HCT116 (cell line): ENCODE data around the gene CEMIP2. TPM values are rescaled to one million over a fixed set of nuclear protein-coding genes. Genes with fewer than 3 reads are reported as not detected.

Source experiments
- ATAC-seq: fragments of 200-7000 bp; cut with Tn5 transposase; 2 replicates; pipeline ENCODE4 v1.9.1; 2020; ENCODE audit warnings: mild to moderate bottlenecking, moderate library complexity
- BruUV-seq: library from RNA; stranded (reverse); fragments of 400-500 nt; replicated peaks from 2 replicates; lab custom pipeline; 2021; lab: Mats Ljungman, UMichigan
- CTCF ChIA-PET: fragments of 300-600 bp; sonication (Branson Sonifier 250); formaldehyde crosslinking; loops from one replicate; lab custom pipeline; 2021; ENCODE audit warnings: antibody characterized with exemption; lab: Charles Lee
- POLR2A ChIA-PET: fragments of 300-600, 350-600 bp; sonication (Branson Sonifier 250); formaldehyde crosslinking; loops from one replicate; lab custom pipeline; 2021; ENCODE audit warnings: antibody characterized with exemption; lab: Charles Lee
- RAD21 ChIA-PET, 2 experiments: fragments of 300-600 bp; sonication (Branson Sonifier 250); formaldehyde crosslinking; loops; one replicate each; lab custom pipeline; 2023; ENCODE audit warnings: low total read pairs in 2 of 2; ENCODE audit not compliant: uncharacterized antibody in 2 of 2, unreplicated experiment in 2 of 2, low non-redundant PET in 1 of 2; lab: Charles Lee
- DNase-seq: peaks from one replicate; pipeline ENCODE4 v3.0.0-alpha.2; 2010; ENCODE audit warnings: low read depth, low spot score
- H2AFZ ChIP-seq: fragments of 200-600 bp; shearing (Covaris generic), sonication (generic); 2 replicates; pipeline ENCODE4 v1.6.1; 2017; ENCODE audit warnings: low read depth, mixed run types, mixed read lengths, antibody characterized with exemption, low read length; ENCODE audit not compliant: poor library complexity, severe bottlenecking
- H3K27ac ChIP-seq: 2 replicates; pipeline ENCODE4 v1.5.1; 2012; ENCODE audit warnings: low read depth, low read length
- H3K27me3 ChIP-seq: fragments of 200-600 bp; sonication (generic); 2 replicates; pipeline ENCODE4 v1.6.1; 2016; ENCODE audit warnings: mixed run types, low read length, mixed read lengths; ENCODE audit not compliant: insufficient read depth
- H3K36me3 ChIP-seq, 2 experiments: fragments of 200-500 bp in 1 of 2; fragments of 200-600 bp in 1 of 2; sonication (Bioruptor generic) in 1 of 2; sonication (generic) in 1 of 2; 2 replicates each; pipeline versions ENCODE4 v1.5.1 to v1.6.1; 2014 to 2016; ENCODE audit warnings: low read length in 2 of 2, inconsistent platforms in 1 of 2, mixed read lengths in 1 of 2, mixed run types in 1 of 2; ENCODE audit not compliant: insufficient read depth in 2 of 2, control insufficient read depth in 1 of 2
- H3K4me1 ChIP-seq, 2 experiments: fragments of 200-600 bp in 1 of 2; sonication (generic) in 1 of 2; 2 replicates each; pipeline versions ENCODE4 v1.5.1 to v1.6.1; 2012 to 2017; ENCODE audit warnings: low read length in 2 of 2, inconsistent platforms in 1 of 2, mild to moderate bottlenecking in 1 of 2, mixed read lengths in 1 of 2, mixed run types in 1 of 2, moderate library complexity in 1 of 2; ENCODE audit not compliant: insufficient read depth in 2 of 2, control insufficient read depth in 1 of 2
- H3K4me2 ChIP-seq: fragments of 200-600 bp; sonication (generic); 2 replicates; pipeline ENCODE4 v1.6.1; 2017; ENCODE audit warnings: mixed run types, low read length, mixed read lengths
- H3K4me3 ChIP-seq, 2 experiments: fragments of 200-600 bp in 1 of 2; sonication (generic) in 1 of 2; replicated peaks in 1 of 2; 2 replicates each; pipeline ENCODE4 v1.5.1; 2011 to 2016; ENCODE audit warnings: low read length in 2 of 2, control low read depth in 1 of 2, low read depth in 1 of 2, mild to moderate bottlenecking in 1 of 2, mixed read lengths in 1 of 2, mixed run types in 1 of 2
- H3K79me2 ChIP-seq: fragments of 200-600 bp; sonication (generic); 2 replicates; pipeline ENCODE4 v1.6.1; 2017; ENCODE audit warnings: mild to moderate bottlenecking, mixed run types, low read length, moderate library complexity, mixed read lengths; ENCODE audit not compliant: insufficient read depth
- H3K9ac ChIP-seq: fragments of 200-600 bp; sonication (generic); 2 replicates; pipeline ENCODE4 v1.6.1; 2016; ENCODE audit warnings: low read length, mixed read lengths
- H3K9me2 ChIP-seq: fragments of 200-600 bp; sonication (generic), shearing (Covaris generic); 2 replicates; pipeline ENCODE4 v1.6.1; 2017; ENCODE audit warnings: mixed run types, mild to moderate bottlenecking, moderate library complexity; ENCODE audit not compliant: insufficient read depth
- H3K9me3 ChIP-seq, 2 experiments: fragments of 200-500 bp in 1 of 2; fragments of 200-600 bp in 1 of 2; sonication (Bioruptor generic) in 1 of 2; sonication (generic) in 1 of 2; 2 replicates each; pipeline ENCODE4 v1.6.1; 2014 to 2017; ENCODE audit warnings: low read length in 2 of 2, mixed read lengths in 2 of 2, inconsistent platforms in 1 of 2, low read depth in 1 of 2, mild to moderate bottlenecking in 1 of 2, mixed run types in 1 of 2, moderate library complexity in 1 of 2; ENCODE audit not compliant: control insufficient read depth in 1 of 2, insufficient read depth in 1 of 2
- H4K20me1 ChIP-seq: fragments of 200-600 bp; sonication (generic), shearing (Covaris generic); 2 replicates; pipeline ENCODE4 v1.6.1; 2017; ENCODE audit warnings: mixed run types, mild to moderate bottlenecking, moderate library complexity; ENCODE audit not compliant: insufficient read depth
- ATF3 ChIP-seq: IDR thresholded peaks from 2 replicates; pipeline ENCODE4 v1.6.1; 2012
- CBX3 ChIP-seq: IDR thresholded peaks from 2 replicates; pipeline ENCODE4 v1.6.1; 2012; ENCODE audit warnings: low read depth
- CEBPB ChIP-seq: IDR thresholded peaks from 2 replicates; pipeline ENCODE4 v1.6.1; 2012; ENCODE audit warnings: low read depth
- EGR1 ChIP-seq: IDR thresholded peaks from 2 replicates; pipeline ENCODE4 v1.6.1; 2012; ENCODE audit warnings: low read depth
- ELF1 ChIP-seq: IDR thresholded peaks from 2 replicates; pipeline ENCODE4 v1.6.1; 2012; ENCODE audit warnings: low read depth, borderline replicate concordance
- EZH2 ChIP-seq: fragments of 200-600 bp; sonication (generic); IDR thresholded peaks from 2 replicates; pipeline ENCODE4 v1.6.1; 2017; ENCODE audit warnings: antibody characterized with exemption, mixed run types
- EZH2phosphoT487 ChIP-seq: fragments of 200-600 bp; IDR thresholded peaks from 2 replicates; pipeline ENCODE4 v1.6.1; 2018; ENCODE audit warnings: antibody characterized with exemption, borderline replicate concordance
- FOSL1 ChIP-seq: IDR thresholded peaks from 2 replicates; pipeline ENCODE4 v1.6.1; 2012; ENCODE audit warnings: low read depth
- POLR2AphosphoS5 ChIP-seq: IDR thresholded peaks from 2 replicates; pipeline ENCODE4 v1.6.1; 2011; ENCODE audit warnings: mild to moderate bottlenecking, low read depth, low read length, moderate library complexity
- RAD21 ChIP-seq: IDR thresholded peaks from 2 replicates; pipeline ENCODE4 v1.6.1; 2012; ENCODE audit warnings: low read depth, mild to moderate bottlenecking
- SIN3A ChIP-seq: IDR thresholded peaks from 2 replicates; pipeline ENCODE4 v1.6.1; 2012; ENCODE audit warnings: low read depth
- SP1 ChIP-seq: IDR thresholded peaks from 2 replicates; pipeline ENCODE4 v1.6.1; 2012; ENCODE audit warnings: low read depth
- TCF7L2 ChIP-seq: IDR thresholded peaks from 2 replicates; pipeline ENCODE4 v1.7.0; 2011; ENCODE audit warnings: borderline replicate concordance, inconsistent platforms; ENCODE audit not compliant: insufficient read depth, insufficient read length; ENCODE audit errors: extremely low read depth
- YY1 ChIP-seq: IDR thresholded peaks from 2 replicates; pipeline ENCODE4 v1.6.1; 2011; ENCODE audit warnings: low read length, low read depth, moderate library complexity, mild to moderate bottlenecking; ENCODE audit not compliant: insufficient replicate concordance; ENCODE audit errors: extremely low read depth
- ZNF274 ChIP-seq: fragments of 200-500 bp; sonication (Bioruptor generic); IDR thresholded peaks from 2 replicates; pipeline ENCODE4 v1.6.1; 2014; ENCODE audit warnings: mild to moderate bottlenecking, low read depth, low read length, inconsistent platforms
- intact Hi-C: fragments of 100-400 bp; cut with micrococcal nuclease; formaldehyde crosslinking; loops from 2 replicates; pipeline ENCODE4 v1.10.0; 2022
- total RNA-seq: library from RNA; stranded (reverse); gene quantifications from one replicate; pipeline ENCODE4 v1.2.1, GENCODE V29; 2021; ENCODE audit not compliant: unreplicated experiment
- TF ChIP-seq, protein P1 (sequence below), 3 experiments: fragments of 200-600 bp in 1 of 3; sonication (generic) in 1 of 3; IDR thresholded peaks in 2 of 3; conservative IDR thresholded peaks in 1 of 3; 2 replicates each; pipeline ENCODE4 v1.5.1; 2012 to 2017; ENCODE audit warnings: low read depth in 2 of 3, low read length in 2 of 3, antibody characterized with exemption in 1 of 3, borderline replicate concordance in 1 of 3, control low read depth in 1 of 3, mild to moderate bottlenecking in 1 of 3, mixed read lengths in 1 of 3, mixed run types in 1 of 3, moderate library complexity in 1 of 3; ENCODE audit not compliant: insufficient read depth in 1 of 3
- TF ChIP-seq, protein P2 (sequence below): IDR thresholded peaks from 2 replicates; pipeline ENCODE4 v1.6.1; 2011; ENCODE audit warnings: mild to moderate bottlenecking, low read length, moderate library complexity; ENCODE audit not compliant: insufficient replicate concordance; ENCODE audit errors: extremely low read depth
- TF ChIP-seq, protein P3 (sequence below): IDR thresholded peaks from 2 replicates; pipeline ENCODE4 v1.6.1; 2012; ENCODE audit warnings: low read depth

Gene CEMIP2
- total RNA-seq, 1 experiment from 2014 or later = 14.3 TPM

DNA sequence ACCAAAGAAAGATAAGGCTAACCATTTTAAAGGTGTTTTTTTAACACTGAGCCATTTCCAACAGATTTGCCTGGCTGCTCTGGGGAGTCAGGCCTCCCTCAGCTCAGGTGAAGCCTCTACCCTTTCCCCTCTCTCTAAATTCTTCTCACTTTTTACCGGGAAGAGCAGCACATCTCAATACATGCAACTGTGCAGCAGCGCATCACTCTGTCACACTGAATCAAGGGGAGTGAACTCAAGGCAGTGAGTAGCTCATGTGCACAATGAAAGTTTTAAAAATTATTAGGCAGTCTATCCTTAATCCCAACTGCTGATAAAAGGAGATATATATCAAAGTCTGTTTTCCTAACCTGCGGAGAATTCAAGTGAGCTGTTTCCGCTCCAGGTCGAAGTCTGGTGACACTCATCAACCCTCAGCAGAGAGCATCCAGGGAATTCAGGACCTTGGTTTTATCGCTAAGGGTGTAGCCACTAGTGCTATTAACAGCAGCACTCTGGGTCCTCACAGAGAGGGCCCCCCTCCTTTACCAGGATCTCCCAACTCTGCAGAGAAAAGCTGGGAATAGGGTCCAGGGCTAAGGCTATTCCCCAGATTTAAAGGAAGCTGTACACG is 1.0 kb downstream of the CEMIP2 start:
- CTCF ChIA-PET = no interaction called here

More for the DNA sequence above, 1.0 kb downstream of the CEMIP2 start:
- H3K9me2 ChIP-seq = no peaks in the 10 kb centered on the region
- peaks cover 34 to 59% of the 10 kb centered on the region in 2 experiments for H3K4me1 ChIP-seq
- no TSS peak for BruUV-seq
- H3K36me3 ChIP-seq = no peaks in the 10 kb centered on the region
- H3K27ac ChIP-seq = no peak overlapping the region
- H2AFZ ChIP-seq = no peak overlapping the region
- H3K27me3 ChIP-seq = no peaks in the 10 kb centered on the region
- H3K4me2 ChIP-seq = peak overlapping the region; percentile 93
- no peaks in the 10 kb centered on the region for H3K9me3 ChIP-seq
- H4K20me1 ChIP-seq = no peaks in the 10 kb centered on the region
- POLR2A ChIA-PET = interaction anchor here (0.8 to 1.6 kb wide), 4 partner anchors 10 to 120 kb away, joined by 3 to 4 read pairs (median 4); no protein-coding TSS in a partner anchor
- H3K79me2 ChIP-seq = peaks cover 21% of the 10 kb centered on the region
- no peak for ATAC-seq
- no peak for DNase-seq
- TF ChIP-seq POLR2AphosphoS5 (no peak), YY1 (no peak), FOSL1 (no peak), EZH2phosphoT487 (no peak), EGR1 (no peak), ELF1 (no peak), CEBPB (no peak), RAD21 (no peak), ATF3 (no peak), CBX3 (no peak), SP1 (no peak), TCF7L2 (no peak), ZNF274 (no peak), SIN3A (no peak), EZH2 (no peak)
- TF ChIP-seq, protein P1, sequence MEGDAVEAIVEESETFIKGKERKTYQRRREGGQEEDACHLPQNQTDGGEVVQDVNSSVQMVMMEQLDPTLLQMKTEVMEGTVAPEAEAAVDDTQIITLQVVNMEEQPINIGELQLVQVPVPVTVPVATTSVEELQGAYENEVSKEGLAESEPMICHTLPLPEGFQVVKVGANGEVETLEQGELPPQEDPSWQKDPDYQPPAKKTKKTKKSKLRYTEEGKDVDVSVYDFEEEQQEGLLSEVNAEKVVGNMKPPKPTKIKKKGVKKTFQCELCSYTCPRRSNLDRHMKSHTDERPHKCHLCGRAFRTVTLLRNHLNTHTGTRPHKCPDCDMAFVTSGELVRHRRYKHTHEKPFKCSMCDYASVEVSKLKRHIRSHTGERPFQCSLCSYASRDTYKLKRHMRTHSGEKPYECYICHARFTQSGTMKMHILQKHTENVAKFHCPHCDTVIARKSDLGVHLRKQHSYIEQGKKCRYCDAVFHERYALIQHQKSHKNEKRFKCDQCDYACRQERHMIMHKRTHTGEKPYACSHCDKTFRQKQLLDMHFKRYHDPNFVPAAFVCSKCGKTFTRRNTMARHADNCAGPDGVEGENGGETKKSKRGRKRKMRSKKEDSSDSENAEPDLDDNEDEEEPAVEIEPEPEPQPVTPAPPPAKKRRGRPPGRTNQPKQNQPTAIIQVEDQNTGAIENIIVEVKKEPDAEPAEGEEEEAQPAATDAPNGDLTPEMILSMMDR (IDR thresholded peaks at IDR 0.05 in 2 of 3, conservative IDR thresholded peaks at IDR 0.05 in 1 of 3; ENCODE audit: borderline replicate concordance in 1 of 3, insufficient read depth in 1 of 3, low read depth in 2 of 3, low read length in 2 of 3) = no peak
- TF ChIP-seq, protein P2, sequence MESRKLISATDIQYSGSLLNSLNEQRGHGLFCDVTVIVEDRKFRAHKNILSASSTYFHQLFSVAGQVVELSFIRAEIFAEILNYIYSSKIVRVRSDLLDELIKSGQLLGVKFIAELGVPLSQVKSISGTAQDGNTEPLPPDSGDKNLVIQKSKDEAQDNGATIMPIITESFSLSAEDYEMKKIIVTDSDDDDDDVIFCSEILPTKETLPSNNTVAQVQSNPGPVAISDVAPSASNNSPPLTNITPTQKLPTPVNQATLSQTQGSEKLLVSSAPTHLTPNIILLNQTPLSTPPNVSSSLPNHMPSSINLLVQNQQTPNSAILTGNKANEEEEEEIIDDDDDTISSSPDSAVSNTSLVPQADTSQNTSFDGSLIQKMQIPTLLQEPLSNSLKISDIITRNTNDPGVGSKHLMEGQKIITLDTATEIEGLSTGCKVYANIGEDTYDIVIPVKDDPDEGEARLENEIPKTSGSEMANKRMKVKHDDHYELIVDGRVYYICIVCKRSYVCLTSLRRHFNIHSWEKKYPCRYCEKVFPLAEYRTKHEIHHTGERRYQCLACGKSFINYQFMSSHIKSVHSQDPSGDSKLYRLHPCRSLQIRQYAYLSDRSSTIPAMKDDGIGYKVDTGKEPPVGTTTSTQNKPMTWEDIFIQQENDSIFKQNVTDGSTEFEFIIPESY = no peak
- TF ChIP-seq, protein P3, sequence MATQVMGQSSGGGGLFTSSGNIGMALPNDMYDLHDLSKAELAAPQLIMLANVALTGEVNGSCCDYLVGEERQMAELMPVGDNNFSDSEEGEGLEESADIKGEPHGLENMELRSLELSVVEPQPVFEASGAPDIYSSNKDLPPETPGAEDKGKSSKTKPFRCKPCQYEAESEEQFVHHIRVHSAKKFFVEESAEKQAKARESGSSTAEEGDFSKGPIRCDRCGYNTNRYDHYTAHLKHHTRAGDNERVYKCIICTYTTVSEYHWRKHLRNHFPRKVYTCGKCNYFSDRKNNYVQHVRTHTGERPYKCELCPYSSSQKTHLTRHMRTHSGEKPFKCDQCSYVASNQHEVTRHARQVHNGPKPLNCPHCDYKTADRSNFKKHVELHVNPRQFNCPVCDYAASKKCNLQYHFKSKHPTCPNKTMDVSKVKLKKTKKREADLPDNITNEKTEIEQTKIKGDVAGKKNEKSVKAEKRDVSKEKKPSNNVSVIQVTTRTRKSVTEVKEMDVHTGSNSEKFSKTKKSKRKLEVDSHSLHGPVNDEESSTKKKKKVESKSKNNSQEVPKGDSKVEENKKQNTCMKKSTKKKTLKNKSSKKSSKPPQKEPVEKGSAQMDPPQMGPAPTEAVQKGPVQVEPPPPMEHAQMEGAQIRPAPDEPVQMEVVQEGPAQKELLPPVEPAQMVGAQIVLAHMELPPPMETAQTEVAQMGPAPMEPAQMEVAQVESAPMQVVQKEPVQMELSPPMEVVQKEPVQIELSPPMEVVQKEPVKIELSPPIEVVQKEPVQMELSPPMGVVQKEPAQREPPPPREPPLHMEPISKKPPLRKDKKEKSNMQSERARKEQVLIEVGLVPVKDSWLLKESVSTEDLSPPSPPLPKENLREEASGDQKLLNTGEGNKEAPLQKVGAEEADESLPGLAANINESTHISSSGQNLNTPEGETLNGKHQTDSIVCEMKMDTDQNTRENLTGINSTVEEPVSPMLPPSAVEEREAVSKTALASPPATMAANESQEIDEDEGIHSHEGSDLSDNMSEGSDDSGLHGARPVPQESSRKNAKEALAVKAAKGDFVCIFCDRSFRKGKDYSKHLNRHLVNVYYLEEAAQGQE = no peak
- TF ChIP-seq, all 23 proteins: peak for 0
- RAD21 ChIA-PET = interaction anchor here (0.9 to 1.8 kb wide), 2 partner anchors 32 to 83 kb away, joined by 3 read pairs; no protein-coding TSS in a partner anchor
- Histone ChIP-seq H3K9ac (peak overlapping the region; percentile 67), H3K4me3 (peak overlapping the region; percentile 76 to 82)
- intact Hi-C loops = loop anchor here (5.0 kb wide), 1 partner anchor 480 kb away; no protein-coding TSS in a partner anchor
